ENCODE data around the gene PLXNC1. TPM values are rescaled to one million over a fixed set of nuclear protein-coding genes. Genes with fewer than 3 reads are reported as not detected.
A peak's percentile ranks its signal among the peaks of the same experiment; 100 is the strongest.

The PLXNC1 gene
- total and polyA plus RNA-seq, 2 donors (not counting 1 experiment from before 2014, with no cell fraction given) = 9.7 to 33.6 TPM

DNA sequence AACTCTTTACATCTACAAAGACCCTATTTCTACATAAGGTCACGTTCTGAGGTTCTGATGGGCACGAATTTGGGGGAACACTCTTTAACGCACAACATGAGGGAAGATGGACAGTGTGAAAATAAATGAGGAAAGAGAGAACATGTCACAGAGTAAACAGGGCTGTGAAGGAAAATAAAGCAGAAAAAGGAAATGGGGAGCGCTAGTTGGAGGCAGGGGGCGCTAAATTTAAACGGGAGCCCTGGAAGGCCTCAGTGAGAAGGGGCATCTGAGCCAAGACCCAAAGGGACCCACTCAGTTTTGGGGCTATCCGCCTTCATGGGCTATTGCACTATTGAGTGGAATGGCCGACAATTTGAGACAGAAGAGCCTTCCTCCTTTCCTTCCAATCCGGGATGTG lies 50.5 kb downstream of the PLXNC1 start:
- peaks cover 20% of the 10 kb centered on the region for H3K4me1 Mint-ChIP-seq
- intact Hi-C loops (cut with micrococcal nuclease) = no loop called here
- Histone ChIP-seq H3K9me3 (ENCODE audit: control extremely low read depth in 1 of 3, control insufficient read depth in 2 of 3, insufficient read depth in 1 of 3, low read length in 2 of 3) (peaks cover 0 to under 1% (median 0%) of the 10 kb centered on the region in 3 donors), H3K4me2 (replicated peaks; ENCODE audit: low read depth, low read length, poor library complexity, severe bottlenecking) (no peak overlapping the region), H3K4me1 (ENCODE audit: control insufficient read depth in 2 of 2, insufficient read depth in 2 of 2, low read length in 2 of 2) (peaks cover 4 to 5% of the 10 kb centered on the region in 2 donors), H3K79me2 (ENCODE audit: control insufficient read depth, insufficient read depth, low read length) (peaks cover 4% of the 10 kb centered on the region), H2AFZ (ENCODE audit: insufficient read depth, low read depth, low read length, poor library complexity, severe bottlenecking) (no peak overlapping the region), H3K4me3 (ENCODE audit: control extremely low read depth in 1 of 5, extremely low read depth in 1 of 5, insufficient read depth in 1 of 5, low read depth in 2 of 5, low read length in 4 of 5) (no peak overlapping the region), H3K27me3 (replicated peaks in 1 of 4; ENCODE audit: control extremely low read depth in 1 of 4, control insufficient read depth in 3 of 4, insufficient read depth in 4 of 4, low read length in 3 of 4) (no peaks in the 10 kb centered on the region), H3K9ac (ENCODE audit: low read length) (no peak overlapping the region), H3K36me3 (replicated peaks in 1 of 2; ENCODE audit: control extremely low read depth in 1 of 2, control insufficient read depth in 1 of 2, extremely low read depth in 1 of 2, insufficient read depth in 2 of 2, low read length in 1 of 2) (peaks cover 0 to 28% of the 10 kb centered on the region in 2 experiments), H4K20me1 (ENCODE audit: control insufficient read depth, insufficient read depth, low read length, poor library complexity, severe bottlenecking) (no peaks in the 10 kb centered on the region), H3K27ac (ENCODE audit: low read length in 2 of 2) (no peak overlapping the region)
- 88% methylated on average over 8 of the region's 9 CpGs for WGBS (ENCODE audit: insufficient coverage)
- CTCF ChIA-PET = interaction anchor here (1.2 kb wide), 1 partner anchor 9 kb away, joined by 5 read pairs; no protein-coding TSS in a partner anchor
- POLR2A ChIA-PET = no interaction called here
- DNase-seq = no peak
- no peak overlapping the region for H3K4me3 Mint-ChIP-seq
- H3K27me3 Mint-ChIP-seq = no peaks in the 10 kb centered on the region
- H3K27ac Mint-ChIP-seq = peak overlapping the region; percentile 8
- TF ChIP-seq, protein P1, sequence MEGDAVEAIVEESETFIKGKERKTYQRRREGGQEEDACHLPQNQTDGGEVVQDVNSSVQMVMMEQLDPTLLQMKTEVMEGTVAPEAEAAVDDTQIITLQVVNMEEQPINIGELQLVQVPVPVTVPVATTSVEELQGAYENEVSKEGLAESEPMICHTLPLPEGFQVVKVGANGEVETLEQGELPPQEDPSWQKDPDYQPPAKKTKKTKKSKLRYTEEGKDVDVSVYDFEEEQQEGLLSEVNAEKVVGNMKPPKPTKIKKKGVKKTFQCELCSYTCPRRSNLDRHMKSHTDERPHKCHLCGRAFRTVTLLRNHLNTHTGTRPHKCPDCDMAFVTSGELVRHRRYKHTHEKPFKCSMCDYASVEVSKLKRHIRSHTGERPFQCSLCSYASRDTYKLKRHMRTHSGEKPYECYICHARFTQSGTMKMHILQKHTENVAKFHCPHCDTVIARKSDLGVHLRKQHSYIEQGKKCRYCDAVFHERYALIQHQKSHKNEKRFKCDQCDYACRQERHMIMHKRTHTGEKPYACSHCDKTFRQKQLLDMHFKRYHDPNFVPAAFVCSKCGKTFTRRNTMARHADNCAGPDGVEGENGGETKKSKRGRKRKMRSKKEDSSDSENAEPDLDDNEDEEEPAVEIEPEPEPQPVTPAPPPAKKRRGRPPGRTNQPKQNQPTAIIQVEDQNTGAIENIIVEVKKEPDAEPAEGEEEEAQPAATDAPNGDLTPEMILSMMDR (IDR thresholded peaks at IDR 0.05) = no peak
- no peak for TF ChIP-seq EZH2 (IDR thresholded peaks at IDR 0.05; ENCODE audit: borderline replicate concordance, insufficient read depth, low read depth, low read length, poor library complexity, severe bottlenecking)
- H3K9me3 Mint-ChIP-seq (ENCODE audit: insufficient read depth) = no peaks in the 10 kb centered on the region
- ATAC-seq (ENCODE audit: low read depth) = no peak

DNA sequence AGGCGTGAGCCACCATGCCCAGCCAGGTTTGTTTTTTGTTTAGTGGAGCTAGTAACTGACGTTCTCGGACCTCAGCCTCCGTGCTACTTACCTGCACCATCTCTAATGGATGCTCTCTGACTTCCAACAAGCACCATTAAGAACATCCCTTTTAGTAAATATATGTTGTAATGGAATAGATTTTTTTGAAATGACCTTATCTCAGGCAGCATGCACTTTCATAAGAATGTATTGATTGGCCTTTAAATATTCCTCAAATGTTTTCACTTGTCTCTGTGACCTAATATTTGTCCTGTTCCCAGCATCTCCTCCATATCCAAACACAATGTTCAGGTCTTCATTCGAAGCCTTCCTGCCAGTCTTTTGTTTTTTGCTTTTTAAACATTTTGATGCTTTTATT lies 51.7 kb downstream of the PLXNC1 start:
- peaks cover 4% of the 10 kb centered on the region for H3K79me2 ChIP-seq (ENCODE audit: control insufficient read depth, insufficient read depth, low read length)
- H3K27me3 ChIP-seq (replicated peaks in 1 of 4; ENCODE audit: control extremely low read depth in 1 of 4, control insufficient read depth in 3 of 4, insufficient read depth in 4 of 4, low read length in 3 of 4) = no peaks in the 10 kb centered on the region
- peak overlapping the region in 1 of 2 donors; percentile 5 for H3K27ac ChIP-seq (ENCODE audit: low read length in 2 of 2)
- H3K4me3 ChIP-seq (ENCODE audit: control extremely low read depth in 1 of 5, extremely low read depth in 1 of 5, insufficient read depth in 1 of 5, low read depth in 2 of 5, low read length in 4 of 5) = no peak overlapping the region
- ChIA-PET CTCF (no interaction called here), POLR2A (no interaction called here)
- no peak for DNase-seq
- no CpG with 5 or more reads among the region's 5 CpGs for WGBS (ENCODE audit: insufficient coverage)
- H3K9ac ChIP-seq (ENCODE audit: low read length) = no peak overlapping the region
- no peaks in the 10 kb centered on the region for H3K9me3 Mint-ChIP-seq (ENCODE audit: insufficient read depth)
- H3K27me3 Mint-ChIP-seq = no peaks in the 10 kb centered on the region
- peaks cover 24% of the 10 kb centered on the region for H3K4me1 Mint-ChIP-seq
- H3K4me1 ChIP-seq (ENCODE audit: control insufficient read depth in 2 of 2, insufficient read depth in 2 of 2, low read length in 2 of 2) = peaks cover 15 to 16% of the 10 kb centered on the region in 2 donors
- H3K27ac Mint-ChIP-seq = no peak overlapping the region
- TF ChIP-seq, protein P1 (IDR thresholded peaks at IDR 0.05) = no peak
- no peak for TF ChIP-seq EZH2 (IDR thresholded peaks at IDR 0.05; ENCODE audit: borderline replicate concordance, insufficient read depth, low read depth, low read length, poor library complexity, severe bottlenecking)
- H4K20me1 ChIP-seq (ENCODE audit: control insufficient read depth, insufficient read depth, low read length, poor library complexity, severe bottlenecking) = no peaks in the 10 kb centered on the region
- H3K4me3 Mint-ChIP-seq = no peak overlapping the region
- no peak overlapping the region for H3K4me2 ChIP-seq (replicated peaks; ENCODE audit: low read depth, low read length, poor library complexity, severe bottlenecking)
- H2AFZ ChIP-seq (ENCODE audit: insufficient read depth, low read depth, low read length, poor library complexity, severe bottlenecking) = no peak overlapping the region
- ATAC-seq (ENCODE audit: low read depth) = no peak
- H3K9me3 ChIP-seq (ENCODE audit: control extremely low read depth in 1 of 3, control insufficient read depth in 2 of 3, insufficient read depth in 1 of 3, low read length in 2 of 3) = no peaks in the 10 kb centered on the region
- intact Hi-C loops (cut with micrococcal nuclease) = loop anchor here (10.0 kb wide), 1 partner anchor 95 kb away; no protein-coding TSS in a partner anchor
- H3K36me3 ChIP-seq (replicated peaks in 1 of 2; ENCODE audit: control extremely low read depth in 1 of 2, control insufficient read depth in 1 of 2, extremely low read depth in 1 of 2, insufficient read depth in 2 of 2, low read length in 1 of 2) = peaks cover 0 to 22% of the 10 kb centered on the region in 2 experiments

Measured in B cell (primary cell).